Stimulated activated CD4-positive, alpha-beta T cell treated with anti-CD3 and anti-CD28 coated beads, Interleukin-4, amount 100 ng/mL, for 24 hours (primary cell): ENCODE data around the gene PTPRD.

Experiments
- DNase-seq: peaks from one replicate; pipeline ENCODE4 v3.0.0-alpha.2; 2020

The PTPRD gene

DNA sequence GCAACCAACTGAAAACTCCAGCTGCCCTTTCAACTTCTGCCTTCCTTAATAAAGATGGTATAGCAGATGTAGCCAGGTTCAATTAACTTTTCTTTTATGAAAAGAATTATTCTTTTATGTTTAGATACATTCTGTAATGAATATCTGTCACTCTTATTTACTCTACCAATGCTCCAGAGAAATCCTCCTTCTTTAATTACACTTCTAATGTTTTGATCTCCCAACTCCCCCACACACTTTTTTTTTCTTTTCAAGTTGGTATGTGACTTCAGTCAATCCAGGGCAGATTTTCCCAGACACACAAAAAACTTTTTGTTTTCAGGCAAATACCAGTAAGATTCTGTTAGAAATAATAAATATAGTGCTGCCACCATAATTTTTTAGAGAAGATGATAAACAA, 1813.2 kb downstream of the PTPRD start:
- no peak for DNase-seq

- DNase-seq = no peak
These were observed 1813.6 kb downstream of the PTPRD start for GRCh38 chr9:8799206-8799605.

DNA sequence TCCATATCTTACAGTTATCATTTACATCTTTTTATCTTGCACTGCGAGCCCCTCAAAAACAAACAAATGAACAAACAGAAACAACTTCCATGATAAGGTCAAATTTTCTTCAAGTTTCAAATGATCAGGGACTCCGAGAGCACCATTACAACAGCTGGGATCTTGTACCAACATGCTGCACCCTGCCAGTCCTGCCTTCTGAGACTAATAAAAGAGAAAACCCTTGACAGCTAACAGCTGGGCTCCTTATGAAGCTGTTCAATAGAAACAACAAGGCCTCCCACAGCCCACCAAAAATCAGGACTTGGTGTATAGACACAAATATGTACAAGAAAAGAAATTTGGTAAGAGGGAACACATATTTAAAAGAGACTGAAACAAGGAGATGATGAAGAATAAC, 1828.0 kb downstream of the PTPRD start:
- no peak for DNase-seq

DNA sequence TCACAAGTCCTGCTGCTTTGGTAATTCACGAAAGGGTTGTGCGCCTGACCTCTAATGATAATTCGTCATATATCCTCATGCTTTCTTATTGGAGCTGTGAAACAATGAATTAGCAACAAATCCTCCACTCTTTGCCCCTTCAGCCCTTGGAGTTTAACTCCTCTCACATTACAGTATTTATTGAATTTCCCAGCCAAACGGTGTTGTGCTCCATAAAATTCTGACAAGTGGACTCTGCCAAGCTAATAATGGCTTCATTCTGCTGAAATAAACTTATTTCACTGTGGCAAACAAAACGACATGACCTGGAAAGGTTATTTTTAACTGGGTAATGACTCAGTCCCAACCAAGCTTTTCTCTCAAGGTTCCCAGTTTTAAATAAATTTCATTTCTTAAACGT, 1828.9 kb downstream of the PTPRD start:
- DNase-seq = no peak

GRCh38 chr9:8782237-8782636, 1830.6 kb downstream of the PTPRD start:
- no peak for DNase-seq

- no peak for DNase-seq
These were observed 1831.3 kb downstream of the PTPRD start for GRCh38 chr9:8781458-8781857.

DNA sequence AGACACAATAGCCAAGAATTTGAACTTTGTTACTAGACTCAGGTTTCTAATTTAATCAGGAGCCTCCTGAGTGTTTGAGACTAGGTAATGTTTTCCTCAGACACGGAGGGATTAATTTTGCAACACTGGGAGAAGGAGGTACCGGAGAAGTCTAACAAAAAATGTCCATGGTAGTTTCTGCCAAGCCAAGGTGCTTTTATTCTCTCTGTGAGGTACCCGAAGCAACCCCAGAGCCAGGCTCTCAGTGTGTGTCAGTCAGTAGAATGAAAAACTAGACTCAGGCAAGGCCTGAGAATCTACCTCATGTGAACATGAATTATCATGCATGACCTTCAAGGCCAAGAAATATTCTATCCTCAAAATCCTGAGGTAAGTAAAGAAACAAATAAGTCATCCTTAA, 1832.4 kb downstream of the PTPRD start:
- no peak for DNase-seq

DNA sequence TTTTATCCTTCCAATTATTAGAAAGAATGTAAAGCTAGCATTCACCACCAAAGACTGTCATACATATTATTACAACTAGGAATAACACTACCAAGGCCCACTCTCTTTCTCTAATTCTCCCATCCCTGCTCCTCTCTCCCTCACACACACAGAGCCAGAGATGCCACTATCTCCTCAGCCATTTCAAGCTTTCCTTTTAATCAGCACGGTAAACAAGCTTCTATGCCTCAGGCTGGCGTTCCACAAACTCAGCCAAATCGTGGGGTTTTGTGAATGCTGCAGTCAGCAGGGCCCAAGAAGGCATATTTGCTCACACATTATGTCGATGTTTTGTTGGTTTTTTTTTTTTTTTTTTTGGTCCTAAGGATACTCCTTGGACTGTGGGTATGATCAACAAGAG, 1833.3 kb downstream of the PTPRD start:
- no peak for DNase-seq

GRCh38 chr9:8778356-8778755, 1834.4 kb downstream of the PTPRD start:
- DNase-seq = no peak

DNA sequence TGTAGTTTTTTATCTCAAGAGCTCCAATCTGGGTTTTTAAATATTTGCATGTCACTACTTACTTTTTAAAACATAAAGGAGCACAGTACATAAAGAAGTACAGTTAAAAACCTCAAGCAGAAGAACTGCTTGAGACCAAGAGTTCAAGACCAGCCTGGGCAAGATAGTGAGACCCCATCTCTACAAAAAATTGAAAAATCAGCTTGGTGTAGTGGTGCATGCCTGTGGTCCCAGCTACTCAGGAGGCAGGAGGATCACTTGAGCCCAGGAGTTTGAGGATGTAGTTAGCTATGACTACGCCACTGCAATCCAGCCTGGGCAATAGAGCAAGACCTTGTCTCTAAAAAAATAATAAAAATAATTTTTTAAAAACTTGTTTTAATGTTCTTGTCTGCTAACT, 1840.5 kb downstream of the PTPRD start:
- DNase-seq = no peak

GRCh38 chr9:8769153-8769552, 1843.6 kb downstream of the PTPRD start:
- no peak for DNase-seq

DNA sequence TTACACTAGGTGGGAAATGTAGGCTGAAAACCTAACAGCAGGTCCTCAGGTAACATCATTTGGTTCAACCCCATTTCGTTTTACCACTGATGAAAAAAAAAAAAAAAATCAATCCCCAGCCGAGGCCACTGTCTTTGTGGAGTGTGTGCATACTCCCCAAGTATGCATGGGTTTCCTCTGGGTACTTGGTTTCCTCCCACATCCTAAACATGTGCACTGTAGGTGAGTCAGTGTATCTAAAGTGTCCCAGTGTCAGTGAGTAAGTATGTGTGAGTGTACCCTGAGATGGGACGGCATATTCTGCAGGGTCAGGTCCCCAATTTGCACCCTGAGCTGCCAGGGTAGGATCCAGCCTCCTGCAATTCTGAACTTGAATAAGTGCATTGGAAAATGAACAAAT, 1846.7 kb downstream of the PTPRD start:
- no peak for DNase-seq

DNA sequence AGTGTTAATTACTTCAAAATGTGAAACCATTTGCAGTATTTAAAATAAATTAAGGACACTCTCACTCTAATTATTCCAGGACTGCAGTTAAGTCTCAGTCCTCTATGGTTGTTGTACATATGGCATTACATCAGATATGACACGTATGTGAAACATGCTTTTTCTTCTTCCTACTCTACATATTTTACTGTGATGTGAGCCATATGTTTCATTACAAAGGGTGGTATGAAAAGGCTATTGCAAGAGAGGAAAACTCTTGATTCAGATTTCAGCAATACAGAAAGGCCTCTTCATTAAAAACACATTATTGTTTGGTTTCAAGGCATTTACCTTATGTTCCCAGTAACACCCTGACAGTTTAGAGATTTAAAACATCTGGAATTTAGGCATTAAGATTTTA, 1848.8 kb downstream of the PTPRD start:
- no peak for DNase-seq

- no peak for DNase-seq
These were observed 1850.2 kb downstream of the PTPRD start for GRCh38 chr9:8762479-8763085.

- no peak for DNase-seq
These were observed 1852.6 kb downstream of the PTPRD start for GRCh38 chr9:8760000-8760767.

DNA sequence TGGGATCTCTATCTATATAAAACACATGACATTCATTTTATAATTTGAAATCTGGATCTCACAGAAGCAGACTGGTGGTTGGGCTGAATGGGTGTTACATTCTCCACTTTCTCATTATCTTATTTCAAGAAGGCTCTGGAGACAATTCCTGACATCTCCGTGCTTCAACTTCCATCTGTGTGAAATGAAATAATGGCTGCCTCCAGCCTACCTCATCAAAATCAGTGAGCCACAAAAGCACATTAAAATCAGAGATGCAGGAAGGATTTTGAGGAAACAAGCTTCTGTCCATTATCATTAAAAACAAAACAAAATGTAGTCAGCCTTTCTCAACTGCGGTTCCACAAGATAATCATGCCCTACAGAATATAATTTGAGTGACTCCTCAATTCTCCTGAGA, 1854.9 kb downstream of the PTPRD start:
- no peak for DNase-seq

DNA sequence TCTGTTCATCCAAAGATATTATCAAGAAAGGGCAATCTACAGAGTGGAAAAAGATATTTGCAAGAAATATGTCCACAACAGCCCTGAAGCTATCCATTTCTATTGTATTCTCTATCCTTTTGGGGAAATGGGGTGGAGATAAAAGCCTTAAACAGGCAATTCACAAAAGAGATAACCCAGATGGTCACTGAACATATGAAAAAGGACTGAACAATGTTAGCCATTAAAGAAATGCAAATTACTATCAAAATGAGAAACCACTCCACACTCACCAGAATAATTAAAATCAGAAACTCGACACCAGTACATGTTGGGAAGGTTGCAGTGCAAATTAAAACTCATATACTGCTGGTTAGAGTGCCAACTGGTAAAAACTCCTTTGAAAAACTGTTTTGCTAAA, 1858.1 kb downstream of the PTPRD start:
- no peak for DNase-seq

- no peak for DNase-seq
These were observed 1861.3 kb downstream of the PTPRD start for GRCh38 chr9:8751406-8751930.

- no peak for DNase-seq
These were observed 1862.2 kb downstream of the PTPRD start for GRCh38 chr9:8750639-8751051.

GRCh38 chr9:8745347-8745746, 1867.5 kb downstream of the PTPRD start:
- no peak for DNase-seq

DNA sequence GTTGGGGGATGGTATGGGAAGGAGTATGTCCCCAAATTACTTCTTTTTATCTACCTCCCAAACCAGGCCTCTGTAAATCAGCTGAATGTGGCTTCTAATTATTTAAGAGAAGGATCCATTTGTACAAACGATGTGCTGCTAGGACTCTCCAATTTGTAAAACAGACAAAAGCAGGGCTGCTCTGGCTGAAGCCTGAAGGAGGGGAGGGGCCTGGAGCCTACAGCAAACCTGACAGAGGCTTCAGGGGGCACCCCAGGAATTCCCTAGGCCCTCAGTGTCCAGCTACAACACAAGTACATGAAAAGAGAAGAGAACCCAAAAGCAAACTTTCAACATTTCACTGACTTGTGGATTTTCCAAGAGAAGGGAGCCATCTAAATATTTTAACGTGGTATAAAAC, 1873.9 kb downstream of the PTPRD start:
- DNase-seq = no peak

DNA sequence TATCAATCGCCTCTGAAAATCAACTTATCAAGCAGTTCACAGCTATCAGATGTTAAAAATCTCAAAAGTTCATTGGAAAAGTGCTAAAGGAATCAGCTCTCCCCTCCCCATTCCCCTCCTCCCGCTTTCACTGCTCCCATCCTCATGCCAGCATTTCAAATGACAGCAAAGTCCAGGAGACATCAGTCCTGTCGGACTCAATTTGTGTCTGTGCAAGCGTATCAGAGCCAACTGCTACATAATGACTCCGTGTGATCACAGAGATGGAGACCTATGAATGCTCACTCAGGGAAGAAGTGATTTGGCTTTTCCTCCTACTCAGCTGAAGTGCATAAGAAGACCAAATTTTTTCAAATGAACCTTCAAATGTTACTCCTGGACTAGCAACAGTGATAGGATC, 1876.0 kb downstream of the PTPRD start:
- no peak for DNase-seq

- DNase-seq = no peak
These were observed 1878.0 kb downstream of the PTPRD start for GRCh38 chr9:8734760-8735159.

- DNase-seq = no peak
These were observed 1879.5 kb downstream of the PTPRD start for GRCh38 chr9:8733131-8733954.
